Measurements from ENCODE around the gene RNF207.

Gene RNF207

DNA sequence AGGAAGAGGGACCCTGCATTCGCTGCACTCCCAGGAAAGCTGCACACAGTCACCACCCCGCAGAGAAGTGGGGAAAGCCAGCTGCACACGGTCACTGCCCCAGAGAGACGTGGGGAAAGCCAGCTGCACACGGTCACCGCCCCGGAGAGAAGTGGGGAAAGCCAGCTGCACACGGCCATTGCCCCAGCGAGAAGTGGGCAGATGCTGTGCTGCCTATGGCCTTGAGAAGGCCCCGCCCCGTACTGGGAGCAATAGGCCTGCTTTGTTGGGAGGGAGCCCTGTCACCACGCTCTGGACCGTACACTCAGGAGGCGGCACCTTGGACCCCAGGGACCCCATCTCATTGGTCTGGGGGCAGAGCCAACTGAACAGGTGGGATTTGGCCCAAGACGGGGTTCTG lies 59.2 kb downstream of the RNF207 start:
- H3K79me2 ChIP-seq (ENCODE audit: insufficient read depth, low read length) = no peaks in the 10 kb centered on the region
- H3K4me2 ChIP-seq (ENCODE audit: low read depth, low read length, poor library complexity, severe bottlenecking) = no peak overlapping the region
- no peak overlapping the region for H3K9ac ChIP-seq (ENCODE audit: low read length)

DNA sequence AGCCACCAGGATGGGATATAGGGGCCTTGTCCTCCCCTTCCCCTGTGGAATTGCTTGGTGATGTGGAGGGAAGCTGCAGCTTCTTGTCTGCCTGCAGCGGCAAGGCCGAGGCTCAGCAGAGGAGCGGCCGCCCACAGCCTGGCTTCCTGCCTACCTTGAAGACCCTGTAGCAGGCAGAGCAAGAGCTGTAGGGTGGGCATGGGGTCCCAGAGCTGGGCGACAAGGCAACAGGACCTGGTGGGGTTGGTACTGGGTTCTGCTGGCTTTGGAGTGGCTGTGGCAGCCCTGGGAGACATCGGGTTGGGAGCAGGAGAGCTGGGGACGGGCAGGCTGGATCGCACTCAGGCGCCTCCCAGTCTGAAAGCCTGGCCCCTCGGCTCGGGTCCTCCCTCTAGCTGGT lies 60.7 kb downstream of the RNF207 start:
- no peak overlapping the region for H3K27ac ChIP-seq (ENCODE audit: low read depth, low read length)
- no peaks in the 10 kb centered on the region for H3K27me3 ChIP-seq (ENCODE audit: low read length)
- no peaks in the 10 kb centered on the region for H3K36me3 ChIP-seq (ENCODE audit: low read length)
- H3K9me3 ChIP-seq (ENCODE audit: insufficient read depth, low read length) = no peaks in the 10 kb centered on the region
- no peaks in the 10 kb centered on the region for H3K79me2 ChIP-seq (ENCODE audit: insufficient read depth, low read length)
- H3K9ac ChIP-seq (ENCODE audit: low read length) = no peak overlapping the region
- H2AFZ ChIP-seq (ENCODE audit: low read depth, low read length, severe bottlenecking) = no peak overlapping the region
- no peaks in the 10 kb centered on the region for H4K20me1 ChIP-seq (ENCODE audit: low read depth, low read length)
- TF ChIP-seq, protein P1, sequence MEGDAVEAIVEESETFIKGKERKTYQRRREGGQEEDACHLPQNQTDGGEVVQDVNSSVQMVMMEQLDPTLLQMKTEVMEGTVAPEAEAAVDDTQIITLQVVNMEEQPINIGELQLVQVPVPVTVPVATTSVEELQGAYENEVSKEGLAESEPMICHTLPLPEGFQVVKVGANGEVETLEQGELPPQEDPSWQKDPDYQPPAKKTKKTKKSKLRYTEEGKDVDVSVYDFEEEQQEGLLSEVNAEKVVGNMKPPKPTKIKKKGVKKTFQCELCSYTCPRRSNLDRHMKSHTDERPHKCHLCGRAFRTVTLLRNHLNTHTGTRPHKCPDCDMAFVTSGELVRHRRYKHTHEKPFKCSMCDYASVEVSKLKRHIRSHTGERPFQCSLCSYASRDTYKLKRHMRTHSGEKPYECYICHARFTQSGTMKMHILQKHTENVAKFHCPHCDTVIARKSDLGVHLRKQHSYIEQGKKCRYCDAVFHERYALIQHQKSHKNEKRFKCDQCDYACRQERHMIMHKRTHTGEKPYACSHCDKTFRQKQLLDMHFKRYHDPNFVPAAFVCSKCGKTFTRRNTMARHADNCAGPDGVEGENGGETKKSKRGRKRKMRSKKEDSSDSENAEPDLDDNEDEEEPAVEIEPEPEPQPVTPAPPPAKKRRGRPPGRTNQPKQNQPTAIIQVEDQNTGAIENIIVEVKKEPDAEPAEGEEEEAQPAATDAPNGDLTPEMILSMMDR (IDR thresholded peaks at IDR 0.05; ENCODE audit: insufficient read depth, low read length, poor library complexity, severe bottlenecking) = no peak
- no peak for TF ChIP-seq EZH2phosphoT487 (conservative IDR thresholded peaks at IDR 0.05; ENCODE audit: low read length)
- no peaks in the 10 kb centered on the region for H3K9me2 ChIP-seq (replicated peaks; ENCODE audit: insufficient read depth, low read length)
- no peak overlapping the region for H3K4me2 ChIP-seq (ENCODE audit: low read depth, low read length, poor library complexity, severe bottlenecking)
- no peaks in the 10 kb centered on the region for H3F3A ChIP-seq (ENCODE audit: insufficient read depth)
- no peak overlapping the region for H3K4me3 ChIP-seq (ENCODE audit: insufficient read depth, low read length, poor library complexity, severe bottlenecking)

More for the DNA sequence above, 59.2 kb downstream of the RNF207 start:
- no peaks in the 10 kb centered on the region for H3F3A ChIP-seq (ENCODE audit: insufficient read depth)
- no peaks in the 10 kb centered on the region for H3K9me2 ChIP-seq (replicated peaks; ENCODE audit: insufficient read depth, low read length)
- H3K27ac ChIP-seq (ENCODE audit: low read depth, low read length) = no peak overlapping the region
- TF ChIP-seq EZH2phosphoT487 (conservative IDR thresholded peaks at IDR 0.05; ENCODE audit: low read length) = no peak
- TF ChIP-seq, protein P1 (IDR thresholded peaks at IDR 0.05; ENCODE audit: insufficient read depth, low read length, poor library complexity, severe bottlenecking) = no peak
- no peaks in the 10 kb centered on the region for H3K9me3 ChIP-seq (ENCODE audit: insufficient read depth, low read length)
- H3K36me3 ChIP-seq (ENCODE audit: low read length) = no peaks in the 10 kb centered on the region
- H3K4me3 ChIP-seq (ENCODE audit: insufficient read depth, low read length, poor library complexity, severe bottlenecking) = no peak overlapping the region
- H4K20me1 ChIP-seq (ENCODE audit: low read depth, low read length) = no peaks in the 10 kb centered on the region
- H2AFZ ChIP-seq (ENCODE audit: low read depth, low read length, severe bottlenecking) = no peak overlapping the region
- no peaks in the 10 kb centered on the region for H3K27me3 ChIP-seq (ENCODE audit: low read length)

DNA sequence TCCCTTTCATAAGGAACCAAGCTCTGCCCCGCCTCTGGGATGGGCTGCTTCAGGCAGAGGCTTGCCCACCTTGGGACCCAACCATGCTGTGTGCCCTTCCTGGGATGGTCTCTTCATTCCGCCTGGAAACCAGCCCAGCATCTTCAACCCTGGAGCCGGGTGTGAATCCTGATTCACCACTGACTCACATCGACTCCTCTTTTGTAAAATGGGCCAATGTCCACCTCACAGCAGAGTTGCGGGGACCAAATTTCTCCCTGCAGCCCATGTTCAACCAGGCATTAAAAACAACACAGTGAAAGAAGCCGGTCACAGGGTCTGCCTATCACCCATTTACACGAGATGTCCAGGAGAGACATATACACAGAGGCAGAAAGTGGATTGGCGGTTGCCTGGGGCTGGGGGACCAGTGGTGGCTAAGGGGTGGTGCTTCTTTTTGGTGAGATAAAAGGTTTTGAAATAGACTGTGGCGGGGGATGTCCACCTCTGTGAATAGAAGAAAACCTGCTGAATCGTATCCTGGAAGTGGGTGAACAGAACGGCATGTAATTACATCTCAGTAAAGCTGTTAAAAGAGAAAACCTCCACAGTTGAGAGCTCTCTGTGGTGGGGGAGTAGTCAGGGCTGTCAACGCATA lies 61.9 kb downstream of the RNF207 start:
- Histone ChIP-seq H3K79me2 (ENCODE audit: insufficient read depth, low read length) (no peaks in the 10 kb centered on the region), H3K9ac (ENCODE audit: low read length) (no peak overlapping the region), H2AFZ (ENCODE audit: low read depth, low read length, severe bottlenecking) (no peak overlapping the region), H3K4me3 (ENCODE audit: insufficient read depth, low read length, poor library complexity, severe bottlenecking) (no peak overlapping the region), H3K4me2 (ENCODE audit: low read depth, low read length, poor library complexity, severe bottlenecking) (no peak overlapping the region), H3K27me3 (ENCODE audit: low read length) (no peaks in the 10 kb centered on the region), H3K9me3 (ENCODE audit: insufficient read depth, low read length) (no peaks in the 10 kb centered on the region), H3K27ac (ENCODE audit: low read depth, low read length) (no peak overlapping the region), H4K20me1 (ENCODE audit: low read depth, low read length) (no peaks in the 10 kb centered on the region), H3F3A (ENCODE audit: insufficient read depth) (no peaks in the 10 kb centered on the region), H3K36me3 (ENCODE audit: low read length) (no peaks in the 10 kb centered on the region), H3K9me2 (replicated peaks; ENCODE audit: insufficient read depth, low read length) (no peaks in the 10 kb centered on the region)
- no peak for TF ChIP-seq EZH2phosphoT487 (conservative IDR thresholded peaks at IDR 0.05; ENCODE audit: low read length)
- TF ChIP-seq, protein P1 (IDR thresholded peaks at IDR 0.05; ENCODE audit: insufficient read depth, low read length, poor library complexity, severe bottlenecking) = no peak

Measured in SU-DHL-6 (cell line).